ENCODE data around the gene LDHD. TPM values are rescaled to one million over a fixed set of nuclear protein-coding genes. Genes with fewer than 3 reads are reported as not detected.

The LDHD gene
- total and polyA plus RNA-seq, 2 donors from 2014 or later: 14.7 to 73.3 TPM

- H3K9ac ChIP-seq (ENCODE audit: low read length in 3 of 3): no peak overlapping the region
- H3K27me3 ChIP-seq (ENCODE audit: control insufficient read depth, insufficient read depth, low read length): no peaks in the 10 kb centered on the region
- FAIRE-seq: no peak
- no peak for TF ChIP-seq CTCF (IDR thresholded peaks at IDR 0.05; ENCODE audit: borderline replicate concordance, extremely low read depth, insufficient read depth)
- no peaks in the 10 kb centered on the region for H3K36me3 ChIP-seq (ENCODE audit: control insufficient read depth in 2 of 3, insufficient read depth in 3 of 3, low read length in 3 of 3)
- no peak for DNase-seq
- peaks cover 0 to 25% (median 16%) of the 10 kb centered on the region in 3 donors for H3K4me1 ChIP-seq (ENCODE audit: control insufficient read depth in 2 of 3, insufficient read depth in 2 of 3, low read depth in 1 of 3, low read length in 3 of 3)
- H3K4me3 ChIP-seq (ENCODE audit: low read length in 3 of 3): no peak overlapping the region
- no peaks in the 10 kb centered on the region for H3K9me3 ChIP-seq (ENCODE audit: control insufficient read depth in 2 of 3, insufficient read depth in 1 of 3, low read length in 3 of 3)
- H3K27ac ChIP-seq (ENCODE audit: low read depth in 2 of 2, low read length in 2 of 2): no peak overlapping the region
- intact Hi-C loops (cut with DNase I): no loop called here
Measured at GRCh38 chr16:75065521-75066149, 50.9 kb downstream of the LDHD start.

GRCh38 chr16:75065149-75065505 lies 51.5 kb downstream of the LDHD start:
- Histone ChIP-seq H3K27me3 (ENCODE audit: control insufficient read depth, insufficient read depth, low read length) (no peaks in the 10 kb centered on the region), H3K9ac (ENCODE audit: low read length in 3 of 3) (no peak overlapping the region), H3K36me3 (ENCODE audit: control insufficient read depth in 2 of 3, insufficient read depth in 3 of 3, low read length in 3 of 3) (no peaks in the 10 kb centered on the region), H3K9me3 (ENCODE audit: control insufficient read depth in 2 of 3, insufficient read depth in 1 of 3, low read length in 3 of 3) (no peaks in the 10 kb centered on the region), H3K27ac (ENCODE audit: low read depth in 2 of 2, low read length in 2 of 2) (no peak overlapping the region), H3K4me3 (ENCODE audit: low read length in 3 of 3) (no peak overlapping the region), H3K4me1 (ENCODE audit: control insufficient read depth in 2 of 3, insufficient read depth in 2 of 3, low read depth in 1 of 3, low read length in 3 of 3) (peaks cover 0 to 20% (median 10%) of the 10 kb centered on the region in 3 donors)
- intact Hi-C loops (cut with DNase I): no loop called here
- DNase-seq (no peak), FAIRE-seq (no peak)
- no peak for TF ChIP-seq CTCF (IDR thresholded peaks at IDR 0.05; ENCODE audit: borderline replicate concordance, extremely low read depth, insufficient read depth)

GRCh38 chr16:75064403-75065148 lies 52.0 kb downstream of the LDHD start:
- Histone ChIP-seq H3K9me3 (ENCODE audit: control insufficient read depth in 2 of 3, insufficient read depth in 1 of 3, low read length in 3 of 3) (no peaks in the 10 kb centered on the region), H3K4me3 (ENCODE audit: low read length in 3 of 3) (no peak overlapping the region), H3K4me1 (ENCODE audit: control insufficient read depth in 2 of 3, insufficient read depth in 2 of 3, low read depth in 1 of 3, low read length in 3 of 3) (peaks cover 0 to 18% (median 8%) of the 10 kb centered on the region in 3 donors), H3K27ac (ENCODE audit: low read depth in 2 of 2, low read length in 2 of 2) (no peak overlapping the region), H3K9ac (ENCODE audit: low read length in 3 of 3) (no peak overlapping the region), H3K36me3 (ENCODE audit: control insufficient read depth in 2 of 3, insufficient read depth in 3 of 3, low read length in 3 of 3) (no peaks in the 10 kb centered on the region), H3K27me3 (ENCODE audit: control insufficient read depth, insufficient read depth, low read length) (no peaks in the 10 kb centered on the region)
- FAIRE-seq: no peak
- no peak for TF ChIP-seq CTCF (IDR thresholded peaks at IDR 0.05; ENCODE audit: borderline replicate concordance, extremely low read depth, insufficient read depth)
- intact Hi-C loops (cut with DNase I): no loop called here
- DNase-seq: peak in 3 of 5 donors; percentile 39 to 70 (median 66)
